Astrocyte of the hippocampus (primary cell): ENCODE results near the gene CCNI.
A peak's percentile ranks its signal among the peaks of the same experiment; 100 is the strongest.

Source experiments
- DNase-seq: peaks from one replicate; pipeline ENCODE4 v3.0.0; 2011; ENCODE audit warnings: low read depth, low spot score

The CCNI gene

DNA sequence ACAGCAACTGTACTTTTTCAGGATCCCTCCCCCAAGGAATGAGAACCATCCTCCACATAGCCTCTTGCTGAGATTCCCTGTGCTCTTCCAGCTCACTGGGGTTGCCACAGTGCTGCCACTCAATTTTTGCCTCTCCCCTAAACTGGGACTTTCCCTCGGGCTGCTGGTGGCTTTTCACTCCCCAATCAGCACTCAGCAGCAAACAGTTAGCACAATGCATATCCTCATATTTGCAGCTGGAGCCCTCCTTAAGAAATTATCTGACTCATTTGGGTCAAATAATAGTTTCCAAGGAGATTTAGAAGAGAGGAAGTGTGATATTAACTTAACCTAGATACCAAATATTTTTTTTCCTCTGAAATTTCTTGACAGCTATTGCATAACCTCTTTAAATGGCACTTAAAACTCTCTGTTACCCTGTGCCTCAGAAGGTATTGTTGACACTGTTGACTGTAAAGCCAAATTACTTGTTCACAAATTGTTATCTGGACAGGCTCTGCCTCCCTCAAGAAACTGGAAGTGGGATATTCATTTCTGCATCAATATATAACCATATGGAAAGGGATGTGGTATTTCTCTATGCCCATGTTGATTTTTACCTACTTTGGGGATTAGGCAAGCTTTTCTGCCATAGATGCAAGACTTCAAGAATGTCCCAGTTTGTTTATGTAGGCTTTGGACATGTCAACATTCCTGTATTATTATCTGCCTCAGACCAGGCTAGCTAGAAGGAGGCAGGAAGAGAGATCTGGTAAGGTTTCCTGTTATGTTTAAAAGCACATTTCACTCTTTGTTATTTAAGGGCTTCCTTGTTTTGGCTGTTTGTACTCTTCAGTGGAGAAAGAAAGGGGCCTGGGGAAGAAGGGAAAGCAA, 68.2 kb downstream of the CCNI start:
- peak; percentile 74 for DNase-seq

DNA sequence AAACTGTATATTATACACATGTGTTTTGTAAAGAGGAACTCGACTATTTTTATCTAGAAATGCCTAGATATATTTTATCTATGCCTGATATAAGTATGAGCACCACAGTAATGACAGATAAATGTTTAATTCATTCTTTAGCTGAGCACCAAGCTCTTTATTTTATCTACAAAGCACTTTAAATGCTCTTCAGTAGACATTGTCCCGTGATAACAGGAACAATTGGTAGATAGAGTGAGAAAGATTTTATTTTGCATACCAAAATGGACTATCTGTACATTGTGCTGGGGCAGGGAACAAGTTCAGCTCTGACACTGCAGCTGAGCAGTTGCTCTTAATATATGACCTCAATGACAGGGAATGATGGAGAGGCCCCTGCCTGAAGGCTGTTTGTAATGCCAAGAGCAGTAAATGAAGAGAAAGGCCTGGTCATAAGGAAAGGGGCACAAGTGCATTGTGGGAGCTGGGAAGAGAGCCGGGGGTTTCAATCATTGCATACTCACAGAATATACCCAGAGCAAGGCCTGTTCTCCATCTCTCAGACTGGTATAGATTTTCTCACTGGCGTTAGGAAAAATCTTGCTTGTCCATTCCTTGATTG, 68.9 kb downstream of the CCNI start:
- no peak for DNase-seq

DNA sequence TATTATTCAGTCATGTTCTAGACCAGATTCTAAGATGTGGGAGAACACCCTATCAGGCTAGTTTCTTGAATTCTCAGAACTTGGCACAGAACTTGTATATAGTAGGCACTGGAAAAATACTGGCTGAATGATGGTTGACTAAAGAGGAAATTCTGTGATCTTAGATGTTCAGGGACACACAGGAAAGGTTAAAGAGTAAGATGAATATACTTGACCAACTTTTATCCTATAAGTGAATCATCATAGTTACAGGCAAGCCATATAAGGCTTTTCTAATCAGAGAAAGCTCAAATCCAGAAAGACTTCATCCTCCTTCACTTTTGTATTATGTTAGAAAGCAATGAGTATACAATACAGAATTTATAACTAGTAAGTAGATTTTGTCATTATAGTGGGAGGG, 72.4 kb downstream of the CCNI start:
- no peak for DNase-seq

DNA sequence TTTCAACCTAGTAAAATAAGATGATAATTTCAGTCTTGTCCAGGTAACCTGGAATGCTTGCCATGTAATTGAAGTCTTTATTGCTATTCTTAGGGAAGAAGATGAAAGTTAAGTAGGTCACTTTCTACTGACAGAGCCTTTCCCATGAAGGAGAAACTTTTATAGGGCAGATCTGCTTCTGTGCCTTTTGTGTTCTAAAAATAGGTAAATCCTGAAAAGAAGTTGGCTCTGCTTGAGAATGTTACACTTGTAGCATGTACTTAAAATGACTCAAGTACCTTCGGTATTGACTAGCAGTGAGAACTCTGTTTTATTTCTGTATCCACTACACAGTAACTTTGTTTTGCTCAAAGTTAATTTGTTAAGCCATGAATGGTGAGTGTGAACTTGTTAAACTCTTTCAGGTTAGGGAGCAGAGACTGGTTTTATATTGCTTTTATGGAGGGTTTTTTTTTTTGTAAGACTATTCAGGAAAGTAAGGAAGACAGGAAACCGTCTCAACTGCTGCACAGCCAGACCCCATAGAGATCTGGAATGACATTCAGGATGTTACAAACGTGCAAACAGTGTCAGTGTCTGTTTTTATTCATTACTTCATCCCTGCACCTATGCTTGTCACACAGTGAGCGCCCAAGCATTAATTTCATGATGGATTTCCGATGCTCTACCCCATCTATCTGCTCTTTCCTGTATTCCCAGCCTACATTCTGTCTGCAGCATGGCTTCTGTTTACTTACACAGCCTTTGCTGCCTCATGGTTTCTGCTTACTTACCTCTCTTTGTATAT, 73.3 kb downstream of the CCNI start:
- DNase-seq, result peak; percentile 59

- DNase-seq, result peak; percentile 74
These were observed 73.9 kb downstream of the CCNI start for GRCh38 chr4:77001907-77002306.

- DNase-seq, result peak; percentile 74
These were observed 77.4 kb downstream of the CCNI start for GRCh38 chr4:76998251-76998901.

DNA sequence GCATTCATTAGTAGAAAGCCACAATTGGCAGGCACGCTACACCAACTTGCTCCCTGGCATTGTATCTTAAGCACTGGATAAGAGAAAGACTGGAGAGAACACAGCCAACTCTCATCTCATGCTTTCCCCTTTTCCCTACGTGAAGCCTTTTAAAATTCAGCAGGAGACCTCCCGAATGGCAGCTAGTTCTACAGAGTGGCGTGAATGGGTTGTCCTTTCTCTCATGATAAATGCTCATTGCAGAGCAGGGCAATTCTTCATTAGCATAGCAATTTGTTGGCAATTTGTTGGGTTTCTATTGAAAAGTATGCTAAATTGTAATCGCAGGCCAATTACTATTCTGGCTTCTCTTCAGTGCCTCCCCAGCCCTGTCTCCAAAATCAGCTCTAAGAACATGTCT, 78.3 kb downstream of the CCNI start:
- DNase-seq, result peak; percentile 59
